Left kidney (tissue), 2 donors: Measurements from ENCODE around the gene WASL. TPM values are rescaled to one million over a fixed set of nuclear protein-coding genes. Genes with fewer than 3 reads are reported as not detected.
"Not testable (repeated sequence)": the region's sequence is repeated elsewhere in the genome, so short reads cannot be mapped to it uniquely, and the experiment has no call there.

Experiments used
- DNase-seq: peaks from one replicate; pipeline ENCODE4 v3.0.0-alpha.2; 2013
- polyA plus RNA-seq: library from polyadenylated mRNA; unstranded; fragments of 120-200 nt; gene quantifications from one replicate; pipeline ENCODE4 v1.2.1, GENCODE V29; 2013; ENCODE audit not compliant: insufficient read length

WASL gene
- polyA plus RNA-seq, 1 donor, result 82.4 TPM

DNA sequence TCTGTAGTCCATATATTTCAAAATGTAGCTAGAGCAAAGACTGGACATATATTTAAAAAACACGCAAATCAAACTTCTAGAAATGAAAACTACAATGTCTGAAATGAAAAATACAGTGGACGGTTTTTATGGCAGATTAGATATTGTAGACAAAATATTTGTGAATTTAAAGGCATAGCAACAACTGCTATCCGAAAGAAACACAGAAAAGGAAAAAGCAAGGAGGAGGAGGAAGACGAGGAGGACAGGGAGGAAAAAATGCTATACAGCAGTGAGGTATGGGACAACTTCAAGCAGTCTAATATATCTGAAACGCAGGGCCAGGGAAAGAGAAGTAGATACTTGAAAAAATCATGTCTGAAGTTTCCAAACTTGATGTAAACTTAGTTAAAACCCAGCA is 13.3 kb downstream of the WASL start:
- DNase-seq, result no peak

DNA sequence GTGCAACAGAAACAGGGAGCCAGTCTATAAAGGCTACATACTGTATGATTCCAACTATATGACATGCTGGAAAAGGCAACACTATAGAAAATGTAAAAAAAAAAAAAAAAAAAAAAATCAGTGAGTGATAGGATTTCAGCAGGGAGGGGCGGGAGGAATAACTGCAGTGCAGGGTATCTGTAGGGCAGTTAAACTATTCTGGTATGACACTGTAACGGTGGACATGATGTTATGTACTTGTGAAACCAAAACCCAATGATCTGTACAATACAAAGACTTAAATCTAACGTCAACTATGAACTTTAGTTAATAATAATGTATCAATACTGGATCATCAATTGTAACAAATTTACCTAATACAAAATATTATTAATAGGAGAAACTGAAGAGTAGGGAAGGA is 14.3 kb downstream of the WASL start:
- DNase-seq, result no peak

DNA sequence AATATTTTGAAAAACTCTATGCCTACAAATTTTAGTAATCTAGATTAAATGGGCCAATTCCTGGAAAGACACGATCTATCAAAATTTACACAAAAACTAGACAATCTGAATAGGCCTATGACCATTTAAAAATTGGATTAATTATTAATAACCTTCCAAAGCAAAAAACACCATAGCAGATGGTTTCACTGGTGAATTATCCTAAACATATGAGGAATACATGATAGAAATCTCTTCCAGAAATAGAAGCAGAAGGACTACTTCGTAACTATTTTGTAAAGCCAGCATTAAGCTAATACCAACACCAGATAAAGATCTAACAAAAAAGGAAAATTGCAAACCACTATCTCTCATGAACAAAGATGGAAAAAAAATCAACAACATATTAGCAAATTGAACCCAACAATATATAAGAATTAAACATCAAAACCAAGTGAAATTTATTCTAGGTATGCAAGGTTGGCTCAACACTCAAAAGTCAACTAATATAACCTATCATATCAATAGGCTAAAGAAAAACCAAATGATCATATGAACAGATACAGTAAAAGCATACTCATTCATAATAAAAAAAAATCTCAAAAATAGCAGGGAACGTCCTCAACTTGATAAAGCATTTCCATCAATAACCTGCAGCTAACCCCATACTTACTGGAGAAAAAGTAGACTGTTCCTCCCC is 16.3 kb downstream of the WASL start:
- DNase-seq, result no peak

DNA sequence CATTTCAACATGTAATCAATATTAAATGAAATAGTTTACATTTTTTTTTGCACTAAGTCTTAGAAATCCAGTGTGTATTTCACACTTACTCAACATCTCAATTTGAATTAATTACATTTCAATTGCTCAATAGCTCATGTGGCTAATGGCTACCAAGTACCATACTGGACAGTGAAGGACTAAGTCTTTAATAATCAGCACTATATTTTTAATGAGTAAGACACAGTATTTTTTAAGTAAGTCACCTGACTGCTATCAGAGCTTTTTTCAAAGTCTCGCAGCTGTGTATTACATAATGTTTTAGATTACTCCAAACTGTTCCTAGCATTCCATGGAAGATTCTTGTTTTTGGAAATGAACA is 19.6 kb downstream of the WASL start:
- DNase-seq, result no peak

DNA sequence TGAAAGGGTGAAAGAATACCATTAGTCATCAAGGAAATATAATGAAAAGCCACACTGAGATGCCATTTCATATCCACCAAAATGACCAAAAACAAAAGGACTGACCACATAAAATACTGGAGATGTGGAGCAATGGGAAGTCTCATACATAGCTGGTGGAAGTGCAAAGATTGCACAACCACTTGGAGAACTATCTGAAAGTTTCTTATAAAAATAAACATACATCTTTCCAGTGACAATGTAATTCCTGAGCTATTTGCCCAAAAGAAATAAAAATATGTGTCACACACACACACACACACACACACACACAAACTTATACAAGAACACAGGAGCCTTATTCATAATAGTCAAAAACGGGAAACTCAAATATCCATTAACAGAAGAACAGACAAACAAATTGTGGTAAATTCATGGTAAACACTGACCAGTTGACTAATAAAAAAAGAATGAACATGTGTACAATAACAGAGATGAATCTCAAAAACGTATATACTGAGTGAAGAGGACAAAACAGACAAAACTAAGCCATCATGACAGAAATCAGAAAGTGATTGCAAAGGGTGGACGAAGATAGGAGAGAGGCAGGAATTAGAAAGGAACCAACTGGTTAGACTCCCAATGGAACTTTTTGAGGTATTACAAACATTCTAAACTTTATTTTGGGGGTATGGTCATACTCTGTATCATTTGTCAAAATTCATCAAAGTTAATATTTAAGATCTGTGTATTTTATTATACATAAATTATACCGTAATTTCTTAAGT is 21.5 kb downstream of the WASL start:
- no peak for DNase-seq

DNA sequence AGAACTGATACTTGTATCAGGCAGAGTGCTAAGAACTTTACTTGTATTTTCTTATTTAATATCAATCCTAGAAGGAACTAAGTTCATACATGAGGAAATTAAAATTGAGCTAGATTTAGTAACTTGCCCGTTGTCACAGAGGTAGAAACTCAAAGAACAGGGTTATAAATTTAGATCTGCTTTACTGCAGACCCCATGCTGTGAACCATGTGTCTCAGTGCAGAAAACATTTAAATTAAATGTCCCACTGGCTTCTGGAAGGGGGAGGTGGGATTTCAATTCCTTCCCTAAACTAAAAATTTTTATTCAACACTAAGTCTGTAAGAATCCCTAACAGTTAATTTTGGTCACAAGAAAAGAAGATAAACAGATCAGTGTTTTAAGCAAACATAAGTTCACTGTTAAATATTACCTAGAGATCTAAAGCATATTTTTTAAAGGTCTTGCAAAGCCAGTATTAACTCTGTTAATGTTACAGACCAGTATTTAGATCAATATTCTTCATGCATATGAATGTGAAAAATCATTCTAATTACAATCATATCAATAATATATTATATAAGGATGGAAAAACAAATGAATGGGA is 23.1 kb downstream of the WASL start:
- DNase-seq, result no peak

DNA sequence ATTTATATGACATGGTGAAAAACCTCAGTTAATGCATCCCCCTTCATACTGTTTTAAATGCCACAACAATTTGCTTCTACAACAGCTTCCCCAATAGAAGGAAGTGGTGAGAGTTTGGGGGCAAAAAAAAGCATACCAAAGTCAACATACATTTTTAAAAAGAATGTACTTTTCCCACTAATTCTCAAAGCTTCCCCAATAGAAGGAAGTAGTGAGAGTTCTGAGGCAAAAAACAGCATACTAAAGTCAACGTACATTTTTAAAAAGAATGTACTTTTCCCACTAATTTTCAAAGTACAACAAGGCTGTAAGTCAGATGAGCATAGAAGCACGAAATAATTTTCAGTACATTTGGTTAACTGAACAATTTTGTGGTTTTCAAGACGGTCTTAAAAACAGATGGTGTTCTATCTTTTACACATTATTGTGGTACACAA is 24.0 kb downstream of the WASL start:
- DNase-seq, result no peak

DNA sequence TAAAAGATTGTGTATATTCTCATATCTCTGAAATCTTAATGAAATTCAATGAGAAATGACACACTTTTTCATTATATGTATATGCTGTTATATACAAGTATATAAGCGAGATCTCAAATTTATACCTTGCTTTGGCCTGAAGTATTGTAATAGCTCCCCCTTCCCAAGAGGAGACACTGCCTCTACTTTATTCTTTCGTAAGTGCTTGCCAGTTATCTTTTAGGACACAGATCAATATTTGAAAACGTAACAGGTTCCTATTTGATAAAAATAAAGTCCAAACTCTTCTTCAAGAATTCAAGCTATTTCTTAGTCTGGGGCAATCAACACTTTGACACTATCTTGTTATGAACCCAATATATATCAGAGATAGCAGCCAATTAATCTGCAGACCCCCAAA is 24.9 kb downstream of the WASL start:
- no peak for DNase-seq

DNA sequence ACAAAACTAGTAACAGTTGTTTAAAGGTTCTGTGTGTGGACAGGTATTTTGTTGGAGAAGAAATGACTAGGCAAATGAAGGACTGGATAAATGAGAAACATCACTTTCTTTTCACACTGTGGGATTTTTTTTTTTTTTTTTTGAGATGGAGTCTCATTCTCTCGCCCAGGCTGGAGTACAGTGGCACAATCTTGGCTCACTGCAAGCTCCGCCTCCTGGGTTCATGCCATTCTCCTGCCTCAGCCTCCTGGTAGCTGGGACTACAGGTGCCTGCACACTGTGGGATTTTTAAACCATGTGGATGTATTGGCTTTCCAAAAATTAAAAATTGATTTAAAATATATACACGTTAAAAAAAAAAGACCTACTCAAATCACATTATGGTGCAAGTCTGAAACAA is 28.3 kb downstream of the WASL start:
- not testable (repeated sequence) for DNase-seq

DNA sequence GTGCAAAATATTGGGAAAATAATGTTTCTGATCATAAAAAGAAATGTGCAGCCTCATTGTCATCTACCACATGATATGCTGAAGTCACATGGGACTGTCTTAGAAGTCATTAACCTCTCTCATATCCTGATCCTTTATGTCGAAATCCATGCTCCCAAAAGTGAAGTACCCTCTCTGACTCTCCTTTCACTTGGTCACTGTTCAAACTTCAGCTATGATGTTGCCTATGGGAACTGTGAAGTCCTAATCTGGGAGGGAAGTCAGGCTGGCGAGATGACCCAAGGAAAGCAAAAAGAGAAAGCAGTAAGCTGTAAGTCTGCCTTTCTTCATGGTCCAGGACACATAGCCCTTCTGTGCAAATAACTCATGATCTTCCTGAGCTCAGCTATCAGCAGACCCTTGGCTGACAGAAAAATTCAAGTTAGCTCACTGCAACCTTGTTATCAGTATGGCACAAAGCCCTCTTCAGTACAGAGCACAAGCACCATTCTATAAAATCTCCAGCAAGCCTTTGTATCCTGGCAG is 29.5 kb downstream of the WASL start:
- DNase-seq, result no peak

DNA sequence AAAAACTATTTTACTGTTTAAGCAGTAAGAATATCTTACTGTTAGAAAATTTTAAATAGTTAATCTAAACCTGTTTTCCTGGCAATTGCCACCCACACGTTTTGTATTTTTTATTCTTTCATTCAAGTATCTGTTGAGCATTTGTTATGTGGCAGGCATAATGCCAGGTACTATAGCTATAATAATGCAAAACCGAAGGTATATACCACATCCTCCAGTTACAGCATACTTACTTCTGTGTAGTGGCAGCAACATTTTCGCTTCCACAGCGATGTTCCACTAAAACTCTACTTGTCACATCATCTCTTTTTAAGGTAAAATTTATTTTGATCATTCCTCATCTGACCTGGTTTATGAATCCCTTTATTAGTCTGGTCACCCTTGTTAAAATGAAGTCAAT is 30.0 kb downstream of the WASL start:
- no peak for DNase-seq

DNA sequence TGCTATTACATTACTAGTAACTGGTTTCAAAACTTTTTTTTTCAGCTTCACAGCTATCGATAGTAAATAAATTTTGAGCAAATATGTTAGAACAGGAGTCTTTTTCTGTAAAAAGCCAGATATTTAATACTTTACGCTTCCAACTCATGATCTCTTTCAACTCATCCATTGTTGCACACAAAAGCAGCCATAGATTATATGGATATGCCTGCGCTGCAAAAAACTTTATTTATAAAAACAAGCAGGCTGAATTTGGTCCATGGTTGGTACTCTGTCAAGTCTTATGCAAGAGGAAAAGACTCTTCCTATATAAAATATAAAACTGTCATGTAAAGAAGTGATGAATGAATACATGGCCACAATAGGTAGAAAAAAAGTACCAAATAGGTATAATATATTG is 31.1 kb downstream of the WASL start:
- no peak for DNase-seq

DNA sequence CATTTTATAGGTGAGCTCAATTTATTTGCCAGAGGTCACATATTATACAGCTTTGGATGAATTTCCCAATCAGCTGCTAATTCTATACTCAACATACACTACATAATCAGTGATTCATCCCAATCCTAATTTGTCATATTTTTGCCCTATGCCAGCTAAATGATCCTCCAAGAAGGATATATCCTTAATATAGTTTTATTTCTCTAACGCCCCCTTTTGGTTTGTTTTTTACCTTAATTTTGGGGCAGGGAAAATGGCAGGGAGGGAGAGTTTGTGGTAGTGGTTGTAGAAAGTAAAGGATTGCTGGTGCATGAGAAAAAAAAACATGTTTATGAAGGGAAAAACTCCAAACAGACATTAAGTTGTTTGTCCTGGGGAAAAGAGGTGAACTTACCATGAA is 31.9 kb downstream of the WASL start:
- DNase-seq, result no peak

DNA sequence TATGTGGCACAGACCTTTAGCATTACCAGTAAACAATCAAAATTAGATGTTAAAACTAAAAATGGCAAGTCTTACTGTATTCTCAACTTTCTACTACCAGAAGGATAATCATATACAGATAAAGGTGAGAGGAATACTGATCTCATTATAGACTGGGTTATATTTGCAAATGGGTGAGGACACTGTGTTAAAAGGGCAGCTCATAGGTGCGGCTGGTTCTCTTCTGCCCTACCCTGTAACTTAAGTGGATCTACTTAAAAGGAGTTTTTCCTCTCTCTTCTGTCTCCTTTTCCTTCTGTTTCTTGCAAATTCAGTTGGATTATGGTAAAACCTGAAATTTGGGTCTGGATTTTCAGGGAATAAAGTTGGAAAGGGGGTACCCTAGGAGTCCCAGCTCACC is 33.0 kb downstream of the WASL start:
- no peak for DNase-seq

DNA sequence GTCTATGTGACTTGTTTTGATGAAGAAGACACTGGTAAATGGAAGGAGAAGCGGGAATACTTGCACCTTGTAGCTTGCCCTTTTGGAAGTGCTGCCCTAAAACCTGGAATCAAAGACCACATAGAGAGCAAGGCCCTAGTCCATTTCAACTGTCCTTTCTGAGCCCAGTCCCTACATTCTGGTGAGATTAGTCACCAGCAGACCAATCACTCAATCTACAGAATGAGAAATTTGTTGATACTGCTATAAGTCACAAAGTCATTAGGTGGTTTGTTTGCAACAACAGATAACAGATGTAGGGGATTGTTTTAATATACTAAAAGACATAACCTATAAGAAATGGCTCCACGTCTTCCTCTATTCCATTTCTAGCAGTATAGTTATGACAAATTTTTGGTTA is 33.6 kb downstream of the WASL start:
- DNase-seq, result no peak

DNA sequence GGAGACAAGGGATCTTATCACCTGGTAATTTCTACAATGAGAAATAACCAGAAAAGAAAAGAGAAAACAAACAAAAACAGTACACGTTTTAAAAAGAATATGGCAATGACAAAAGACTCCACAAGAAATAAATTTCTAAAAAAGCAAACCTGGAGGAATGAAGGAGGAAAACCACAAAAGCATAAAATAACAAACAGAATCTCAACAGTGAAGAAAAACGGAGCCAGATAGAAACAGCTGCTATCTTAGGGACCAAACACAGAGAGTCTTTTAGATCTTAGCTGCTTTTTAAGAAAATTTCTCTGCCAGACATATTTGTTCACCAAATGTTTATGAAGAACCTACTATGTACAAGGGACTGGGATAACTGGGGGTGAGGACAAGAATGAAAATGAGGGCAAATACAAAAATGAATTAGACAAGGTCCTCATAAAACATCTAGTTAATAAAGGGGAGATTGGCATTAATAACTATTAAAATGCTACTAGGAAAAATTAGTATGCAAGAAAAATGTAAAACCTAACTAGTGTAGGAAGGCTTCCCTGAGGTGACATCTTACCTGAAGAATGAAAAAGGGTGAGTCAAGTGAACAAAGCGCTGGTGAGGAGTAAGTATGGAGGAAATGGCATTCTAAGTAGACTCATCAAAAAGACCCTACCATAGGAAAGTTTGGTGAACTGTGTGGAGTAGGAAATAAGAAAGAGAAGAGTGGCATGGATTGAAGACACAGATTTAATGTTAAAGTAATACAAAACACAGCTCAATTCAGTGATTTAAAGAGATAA is 34.3 kb downstream of the WASL start:
- no peak for DNase-seq

DNA sequence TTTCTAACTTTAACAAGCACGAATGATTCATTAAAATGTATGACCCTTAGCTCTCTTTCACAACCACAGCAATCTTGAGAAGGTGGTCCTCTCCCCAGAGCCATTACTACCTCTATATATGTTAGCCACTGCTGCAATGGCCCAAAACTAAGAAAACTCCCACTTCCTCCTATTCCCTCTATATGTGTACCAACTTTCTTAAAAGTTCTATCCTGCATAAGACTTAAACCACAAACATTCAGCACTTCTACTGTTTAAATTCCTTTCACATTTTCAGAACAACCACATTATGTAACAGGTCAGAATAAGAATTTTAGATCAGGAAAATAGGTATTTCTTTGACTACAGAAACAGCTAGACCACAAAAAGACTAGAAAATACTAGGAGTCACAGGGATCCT is 36.2 kb downstream of the WASL start:
- DNase-seq, result no peak

DNA sequence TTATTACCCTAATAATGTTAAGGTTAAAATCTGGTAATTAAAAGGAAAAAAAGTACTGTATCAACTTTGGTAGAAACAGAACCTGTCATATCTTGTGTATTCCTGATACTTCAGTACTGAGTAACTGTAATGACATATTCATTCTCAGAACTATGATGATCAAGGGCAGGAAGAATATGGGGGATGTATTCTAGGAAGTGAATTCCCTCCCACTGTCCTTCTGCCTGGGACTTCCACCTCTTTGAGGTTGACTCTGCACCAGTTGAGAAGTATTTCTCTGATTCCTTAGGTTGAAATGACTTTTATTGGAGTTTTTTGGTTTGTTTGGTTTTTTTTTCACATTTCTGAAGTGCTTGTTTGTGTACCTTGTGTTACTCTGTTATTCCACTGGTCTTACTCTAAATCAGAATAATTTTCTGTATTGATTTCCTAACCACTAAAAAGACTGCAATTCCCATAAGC is 36.9 kb downstream of the WASL start:
- no peak for DNase-seq

DNA sequence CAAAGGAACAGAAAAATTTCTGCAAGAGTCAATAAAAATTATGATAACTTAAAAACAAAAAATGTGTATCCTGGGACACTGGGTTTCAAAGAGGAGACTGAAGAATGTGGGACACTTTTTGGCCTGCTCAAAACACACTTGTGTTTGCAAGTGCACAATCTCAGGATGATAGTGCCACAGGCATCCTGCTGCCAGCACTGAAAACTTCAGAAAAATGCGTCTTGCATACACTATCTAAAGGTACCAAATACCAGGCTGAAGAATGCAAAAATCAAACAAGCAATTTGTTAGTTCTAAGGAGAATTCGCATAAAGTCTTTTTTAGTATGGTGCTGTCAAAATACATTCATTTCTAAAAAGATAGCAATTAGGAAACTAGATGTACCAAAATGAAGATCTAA is 38.1 kb downstream of the WASL start:
- no peak for DNase-seq

DNA sequence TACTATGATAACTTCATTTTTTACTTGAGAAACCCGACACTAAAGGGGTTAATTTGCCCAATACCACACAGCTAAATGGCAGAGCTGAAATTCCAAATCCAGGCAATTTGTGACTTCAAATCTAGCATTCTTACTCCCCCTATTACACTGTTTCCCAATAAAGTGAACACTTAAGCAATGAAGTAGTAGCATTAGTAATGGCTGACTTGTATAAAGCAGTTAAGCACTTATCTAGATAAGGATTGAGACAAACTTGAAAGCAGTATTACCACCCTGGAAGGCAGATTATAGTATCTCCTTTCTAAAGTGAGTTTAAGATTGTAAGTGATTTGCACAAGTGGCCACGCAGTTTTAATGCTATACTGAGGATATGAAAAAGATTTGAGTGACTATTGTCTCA is 39.3 kb downstream of the WASL start:
- no peak for DNase-seq

DNA sequence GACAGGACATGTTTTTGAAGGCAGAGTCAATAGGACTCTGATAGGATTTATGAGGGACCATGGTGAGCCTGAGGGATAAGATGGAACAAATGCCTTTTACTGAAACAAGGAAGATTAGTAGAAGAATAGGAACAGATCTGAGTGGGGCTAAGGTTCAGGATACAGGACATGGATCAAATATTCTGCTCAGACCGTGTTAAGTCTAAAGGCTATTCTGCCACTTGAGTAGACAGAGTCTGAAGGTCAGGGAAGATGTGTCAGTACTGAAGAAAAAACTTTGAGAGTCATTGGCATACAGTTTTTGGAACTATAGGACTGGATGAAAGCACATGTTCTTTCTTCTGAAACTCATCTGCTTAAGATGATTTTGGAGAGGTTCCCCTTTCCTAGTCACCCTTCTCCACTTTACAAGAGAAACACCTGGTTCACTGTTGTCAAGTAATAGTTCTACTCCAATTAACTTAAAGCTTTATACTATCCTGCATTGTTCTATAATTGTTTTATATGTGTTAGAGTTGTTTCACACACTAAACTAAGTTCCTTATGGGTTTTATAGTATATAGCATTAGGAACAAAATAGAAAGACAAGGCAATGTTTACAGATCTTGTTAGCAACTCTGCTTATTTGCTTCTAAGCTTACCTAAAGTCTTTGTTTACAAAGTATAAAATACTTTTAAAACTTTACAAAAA is 43.4 kb downstream of the WASL start:
- no peak for DNase-seq
